ENCODE data around the gene MYO10.
A peak's percentile ranks its signal among the peaks of the same experiment; 100 is the strongest.

The MYO10 gene

GRCh38 chr5:16679863-16680262 is 256.2 kb downstream of the MYO10 start:
- Histone ChIP-seq H3K4me3 (ENCODE audit: low read depth, low read length) (no peak overlapping the region), H3K4me2 (ENCODE audit: low read length) (no peak overlapping the region), H3K4me1 (peaks cover 18% of the 10 kb centered on the region), H2AFZ (no peak overlapping the region), H3K27me3 (ENCODE audit: control insufficient read depth, insufficient read depth, low read length) (no peaks in the 10 kb centered on the region), H3K27ac (no peak overlapping the region), H3K79me2 (no peaks in the 10 kb centered on the region), H3K9me3 (ENCODE audit: control insufficient read depth, low read length) (no peaks in the 10 kb centered on the region), H3K9ac (no peak overlapping the region), H3K36me3 (ENCODE audit: control insufficient read depth, insufficient read depth, low read length) (no peaks in the 10 kb centered on the region)
- TF ChIP-seq CTCF (IDR thresholded peaks at IDR 0.05): no peak

GRCh38 chr5:16679190-16679589 is 256.9 kb downstream of the MYO10 start:
- H3K27ac ChIP-seq: no peak overlapping the region
- H3K79me2 ChIP-seq: no peaks in the 10 kb centered on the region
- H3K4me2 ChIP-seq (ENCODE audit: low read length): no peak overlapping the region
- no peaks in the 10 kb centered on the region for H3K36me3 ChIP-seq (ENCODE audit: control insufficient read depth, insufficient read depth, low read length)
- no peak overlapping the region for H3K9ac ChIP-seq
- peaks cover 22% of the 10 kb centered on the region for H3K4me1 ChIP-seq
- no peaks in the 10 kb centered on the region for H3K27me3 ChIP-seq (ENCODE audit: control insufficient read depth, insufficient read depth, low read length)
- H3K9me3 ChIP-seq (ENCODE audit: control insufficient read depth, low read length): no peaks in the 10 kb centered on the region
- TF ChIP-seq CTCF (IDR thresholded peaks at IDR 0.05): no peak
- H2AFZ ChIP-seq: no peak overlapping the region
- H3K4me3 ChIP-seq (ENCODE audit: low read depth, low read length): no peak overlapping the region

GRCh38 chr5:16675806-16676205 is 260.3 kb downstream of the MYO10 start:
- TF ChIP-seq CTCF (IDR thresholded peaks at IDR 0.05): no peak
- Histone ChIP-seq H3K4me3 (ENCODE audit: low read depth, low read length) (no peak overlapping the region), H3K9ac (no peak overlapping the region), H3K79me2 (no peaks in the 10 kb centered on the region), H3K27me3 (ENCODE audit: control insufficient read depth, insufficient read depth, low read length) (no peaks in the 10 kb centered on the region), H3K4me1 (peaks cover 43% of the 10 kb centered on the region), H3K27ac (peak overlapping the region; percentile 91), H3K9me3 (ENCODE audit: control insufficient read depth, low read length) (no peaks in the 10 kb centered on the region), H2AFZ (peak overlapping the region; percentile 77), H3K36me3 (ENCODE audit: control insufficient read depth, insufficient read depth, low read length) (no peaks in the 10 kb centered on the region), H3K4me2 (ENCODE audit: low read length) (no peak overlapping the region)

- Histone ChIP-seq H3K4me3 (ENCODE audit: low read depth, low read length) (no peak overlapping the region), H3K36me3 (ENCODE audit: control insufficient read depth, insufficient read depth, low read length) (no peaks in the 10 kb centered on the region), H3K27me3 (ENCODE audit: control insufficient read depth, insufficient read depth, low read length) (no peaks in the 10 kb centered on the region)
These were observed 261.3 kb downstream of the MYO10 start for GRCh38 chr5:16674750-16675149.

More at GRCh38 chr5:16674750-16675149, 261.3 kb downstream of the MYO10 start:
- peak overlapping the region; percentile 91 for H3K27ac ChIP-seq
- H3K4me1 ChIP-seq: peaks cover 49% of the 10 kb centered on the region
- peak overlapping the region; percentile 57 for H3K4me2 ChIP-seq (ENCODE audit: low read length)
- no peaks in the 10 kb centered on the region for H3K9me3 ChIP-seq (ENCODE audit: control insufficient read depth, low read length)
- H3K9ac ChIP-seq: no peak overlapping the region
- H3K79me2 ChIP-seq: no peaks in the 10 kb centered on the region
- no peak for TF ChIP-seq CTCF (IDR thresholded peaks at IDR 0.05)
- peak overlapping the region; percentile 47 for H2AFZ ChIP-seq
